HG02840 (cell line): ENCODE measurements around the gene SRXN1.

Experiments
- ATAC-seq: cut with Tn5 transposase; IDR thresholded peaks from one replicate; pipeline ENCODE4 v1.9.1; 2021; ENCODE audit warnings: mild to moderate bottlenecking, moderate library complexity, moderate number of reproducible peaks; ENCODE audit not compliant: unreplicated experiment, low FRiP score

Gene SRXN1

DNA sequence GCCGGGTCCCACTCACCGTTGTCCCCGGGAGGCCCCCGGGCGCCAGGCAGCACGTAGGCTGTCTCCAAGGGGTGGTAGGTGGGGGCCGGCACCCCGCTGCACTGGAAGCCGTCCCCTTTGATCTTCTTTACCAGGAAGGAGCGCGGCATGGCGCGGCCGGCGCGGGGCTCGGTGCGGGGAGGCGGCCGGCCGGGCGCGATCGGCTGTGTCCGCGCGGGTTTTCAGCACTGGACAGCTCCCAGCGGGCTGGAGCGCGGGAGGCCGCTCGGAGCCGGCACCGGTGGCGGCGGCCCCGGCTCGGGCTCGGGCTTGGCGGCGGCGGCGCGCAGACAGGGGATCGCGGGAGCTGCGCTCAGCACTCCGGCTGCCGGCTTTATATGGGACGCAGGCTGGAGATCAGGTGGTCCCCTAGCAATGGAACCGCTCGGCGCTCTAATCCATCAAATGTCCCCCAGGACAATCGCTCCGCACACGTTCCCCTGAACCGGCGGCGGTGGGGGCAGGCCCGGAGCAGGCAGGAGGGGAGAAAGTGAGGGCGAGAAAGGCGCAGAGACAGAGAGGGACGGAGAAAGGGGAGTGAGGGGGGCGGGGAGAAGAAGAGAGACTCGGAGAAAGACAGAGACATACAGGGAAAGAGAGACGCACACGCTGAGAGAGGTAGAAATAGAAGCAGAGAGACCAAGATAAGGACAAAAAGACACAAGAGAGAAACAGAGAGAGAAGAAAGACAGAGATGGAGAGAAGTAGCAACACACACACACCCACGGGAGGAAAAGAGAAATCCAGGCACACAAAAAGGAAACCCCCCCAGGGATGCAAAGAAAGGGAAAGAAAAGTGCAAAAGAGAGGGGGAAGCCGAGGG, 22.7 kb upstream of the SRXN1 start, which contains the start of gene SCRT2:
Gene SCRT2 (minus strand): TSS at position 350 of the 862 bp plus-strand sequence. CDS start 201 bp downstream, at position 149.
- no peak for ATAC-seq

DNA sequence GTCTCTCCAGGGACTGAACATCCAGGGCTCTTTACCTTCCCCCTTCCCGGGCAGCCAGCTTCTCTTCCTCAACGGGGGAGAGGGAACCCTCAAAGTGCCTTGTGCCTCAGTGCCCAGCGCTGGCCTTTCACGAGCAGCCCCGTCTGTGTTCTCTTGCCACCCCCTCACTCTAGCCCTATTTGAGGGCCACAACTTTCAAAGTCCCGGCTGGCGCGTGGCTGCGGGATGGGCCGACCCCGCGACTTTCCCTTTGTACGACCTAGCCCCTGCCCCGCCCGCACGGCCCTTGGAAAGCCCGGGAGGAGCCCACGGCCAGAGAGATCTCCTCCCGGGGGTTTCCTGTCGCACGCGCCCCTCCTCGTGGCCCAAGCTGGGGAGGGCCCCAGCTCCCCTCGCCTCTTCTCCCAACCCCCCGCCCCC, 22.0 kb upstream of the SRXN1 start:
- ATAC-seq: no peak

DNA sequence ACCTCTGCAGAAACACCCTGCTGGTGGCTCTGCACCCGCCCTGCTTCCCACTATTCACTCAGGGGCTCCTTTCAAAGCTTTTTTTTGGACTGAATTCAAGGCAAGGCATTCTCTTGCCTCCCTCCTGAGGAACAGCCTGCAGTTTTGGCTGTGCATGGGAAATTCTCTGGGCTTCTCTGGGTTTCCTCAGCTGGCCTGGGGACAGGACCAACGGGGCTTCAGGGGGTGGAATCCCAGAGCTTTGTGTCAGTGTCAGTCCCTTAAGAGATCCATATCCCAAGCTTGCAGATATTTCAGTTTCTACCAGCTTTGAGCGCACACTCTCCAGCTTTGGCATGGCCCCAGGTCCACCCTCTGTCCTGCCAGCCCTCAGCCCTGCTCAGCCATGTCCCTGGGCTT, 20.6 kb upstream of the SRXN1 start:
- no peak for ATAC-seq

DNA sequence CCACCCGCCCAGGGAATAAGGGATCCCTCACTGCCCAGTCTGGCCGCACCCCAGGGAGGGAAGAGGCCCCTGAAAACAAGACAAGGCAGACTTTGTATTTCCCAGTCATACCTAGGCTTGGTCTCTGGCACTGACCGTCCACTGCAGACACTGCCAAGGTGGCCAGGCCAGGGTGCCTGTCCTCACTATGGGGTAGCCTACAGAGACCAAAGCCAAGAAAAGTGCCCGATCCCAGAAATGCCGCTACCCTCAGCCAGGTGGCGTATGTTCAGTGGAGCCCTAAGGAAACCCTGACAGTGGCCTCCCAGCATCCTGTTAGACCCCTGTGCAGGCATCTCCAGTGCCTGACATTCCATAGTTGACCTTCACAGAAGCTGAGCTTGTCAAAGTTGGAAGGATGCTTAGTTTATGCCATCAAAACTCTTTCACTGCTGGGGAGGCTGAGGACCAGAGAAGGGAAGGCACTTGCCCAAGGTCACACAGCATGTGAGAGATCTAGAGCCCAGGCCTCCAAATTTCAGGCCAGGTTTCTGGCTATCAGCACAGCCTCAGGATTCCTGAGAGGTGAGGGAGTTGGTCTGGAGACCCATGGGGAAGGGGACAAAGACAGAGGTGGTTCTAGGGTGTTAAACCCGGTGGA, 20.1 kb upstream of the SRXN1 start:
- no peak for ATAC-seq

DNA sequence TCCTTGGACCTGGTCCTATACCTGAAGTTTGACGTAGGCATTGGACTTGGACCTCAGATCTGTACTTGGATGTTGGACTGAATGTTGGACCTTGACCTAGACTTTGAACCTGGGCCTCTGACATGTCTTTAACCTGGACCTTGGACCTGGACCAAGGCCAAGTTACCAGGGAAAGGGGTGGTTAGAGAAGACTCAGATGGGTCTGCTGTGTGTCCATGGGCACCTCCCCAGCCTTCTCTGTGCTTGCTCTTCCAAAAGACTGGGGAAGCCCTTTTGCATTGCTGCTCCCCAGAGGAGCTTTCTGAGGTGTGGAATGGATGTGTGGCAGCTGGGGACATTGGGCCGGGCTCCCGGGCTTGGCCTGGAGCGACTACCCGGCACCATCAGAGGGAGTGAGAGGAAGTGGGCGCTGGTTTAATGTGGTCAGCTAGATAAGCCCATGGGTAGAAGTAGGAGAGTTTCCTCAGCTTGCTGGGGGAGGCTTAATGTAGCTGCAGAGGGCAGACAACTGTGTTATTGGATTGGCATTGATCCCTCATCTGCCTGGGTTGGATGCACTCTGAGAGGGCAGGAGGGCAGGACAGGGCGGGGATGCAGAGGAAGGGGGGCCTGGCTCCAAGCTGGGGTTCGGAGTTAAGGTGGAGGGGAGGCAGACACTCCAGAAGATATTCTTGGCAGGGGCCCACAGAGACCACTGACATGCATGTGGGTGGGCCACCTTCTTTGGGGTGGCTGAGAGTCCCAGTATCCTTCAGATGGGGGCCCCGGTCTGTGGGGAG, 18.4 kb upstream of the SRXN1 start:
- ATAC-seq: no peak

- ATAC-seq: no peak
These were observed 16.6 kb upstream of the SRXN1 start for GRCh38 chr20:669573-669972.

DNA sequence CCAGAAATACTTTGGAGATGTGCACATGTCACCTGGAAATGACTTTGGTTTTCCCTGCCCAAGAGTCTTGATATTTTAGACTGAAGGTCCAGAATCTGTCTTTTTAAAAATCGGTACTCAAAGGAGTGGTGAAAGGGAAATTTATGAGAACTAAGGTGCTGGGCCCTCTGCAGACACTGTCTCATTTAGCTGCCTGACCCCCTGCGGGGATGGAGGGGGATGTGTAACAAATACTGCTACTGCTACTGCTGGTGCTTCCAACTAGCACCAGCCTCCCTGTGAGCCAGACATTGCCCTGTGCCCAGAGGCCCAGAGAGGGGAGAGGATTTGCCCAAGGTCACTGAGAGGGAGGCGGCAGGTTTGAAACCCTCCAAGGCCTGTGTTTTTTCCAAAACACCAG, 15.6 kb upstream of the SRXN1 start:
- ATAC-seq: no peak

- no peak for ATAC-seq
These were observed 15.1 kb upstream of the SRXN1 start for GRCh38 chr20:668050-668449.

GRCh38 chr20:667351-668034, 14.5 kb upstream of the SRXN1 start:
- ATAC-seq: no peak

- no peak for ATAC-seq
These were observed 13.9 kb upstream of the SRXN1 start for GRCh38 chr20:666877-667276.

- no peak for ATAC-seq
These were observed 12.3 kb upstream of the SRXN1 start for GRCh38 chr20:665276-665675.

GRCh38 chr20:664576-664975, 11.6 kb upstream of the SRXN1 start:
- ATAC-seq: no peak

DNA sequence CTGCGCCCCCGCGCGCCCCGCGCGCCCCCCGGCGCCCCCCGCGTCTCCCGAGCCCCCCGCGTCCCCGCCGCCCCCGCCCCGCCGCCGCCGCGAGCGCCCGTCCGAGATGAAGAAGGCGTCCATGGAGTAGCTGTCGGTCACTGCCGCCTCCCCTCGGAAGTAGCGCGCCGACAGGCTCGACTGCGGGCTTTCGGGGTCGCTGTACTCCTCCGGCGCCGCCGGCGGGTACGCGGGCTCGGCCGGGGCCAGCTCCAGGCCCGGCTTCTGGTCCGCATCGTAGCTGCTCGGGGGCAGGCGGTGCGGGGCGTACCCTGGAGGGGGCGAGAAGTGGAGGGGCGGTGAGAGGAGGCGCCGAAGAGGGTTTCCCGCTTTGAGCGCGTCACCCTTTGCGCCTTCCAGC, 11.2 kb upstream of the SRXN1 start:
- ATAC-seq: no peak

GRCh38 chr20:663315-664090, 10.5 kb upstream of the SRXN1 start:
- ATAC-seq: no peak

GRCh38 chr20:662277-663192, 9.5 kb upstream of the SRXN1 start:
- no peak for ATAC-seq

DNA sequence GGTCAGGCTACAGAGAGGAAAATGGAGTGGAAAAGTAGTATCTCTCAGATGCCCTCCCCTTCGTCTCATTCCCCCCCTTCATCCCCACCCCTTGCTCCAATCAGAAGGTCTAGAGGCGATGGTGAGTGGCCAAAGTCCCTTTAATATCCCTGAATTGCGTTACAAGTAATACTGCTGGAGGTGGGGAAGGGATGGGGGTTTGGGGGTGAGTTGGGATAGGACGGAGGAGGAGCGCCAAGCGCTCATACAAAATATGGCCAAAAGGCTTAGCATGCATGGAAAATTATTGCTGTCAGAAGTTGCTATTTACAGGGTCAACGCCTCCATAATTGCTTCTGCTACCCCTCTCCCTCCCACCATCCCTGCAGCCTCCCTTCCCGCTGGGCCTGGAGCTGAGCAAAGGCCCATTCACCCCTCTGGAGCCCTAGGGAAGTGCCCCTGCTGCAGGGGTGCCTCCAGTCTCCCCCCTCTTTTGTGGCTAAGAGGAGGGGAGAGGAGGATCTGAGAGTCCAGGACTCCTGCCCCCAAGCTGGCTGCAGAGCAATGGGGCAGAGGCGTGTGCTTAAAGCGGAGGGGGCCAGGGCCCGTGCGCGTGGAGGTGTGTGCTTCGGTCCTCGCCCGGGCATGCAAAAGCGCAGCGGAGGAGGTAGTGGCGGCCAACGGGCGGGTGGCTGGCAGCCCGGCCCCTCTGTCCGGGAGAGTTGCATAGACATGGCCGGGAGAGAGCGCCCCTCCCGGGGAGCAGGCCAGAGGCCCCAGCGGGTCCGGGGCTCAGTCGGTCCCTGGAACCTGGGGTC, 8.7 kb upstream of the SRXN1 start:
- ATAC-seq: no peak

GRCh38 chr20:658731-659291, 5.8 kb upstream of the SRXN1 start:
- no peak for ATAC-seq

GRCh38 chr20:658202-658601, 5.2 kb upstream of the SRXN1 start:
- no peak for ATAC-seq
